K562 (cell line): ENCODE measurements around the gene ADAMTSL3. TPM values are rescaled to one million over a fixed set of nuclear protein-coding genes. Genes with fewer than 3 reads are reported as not detected.

Experiments
- ATAC-seq: fragments of 200-7000 bp; cut with Tn5 transposase; 3 replicates; pipeline ENCODE4 v1.9.1; 2020; ENCODE audit warnings: moderate library complexity
- BruUV-seq: library from RNA; stranded (reverse); fragments of 400-500 nt; replicated peaks from 2 replicates; lab custom pipeline; 2021; lab: Mats Ljungman, UMichigan
- CTCF ChIA-PET: fragments of 300-600 bp; formaldehyde crosslinking; extraction: SDS; loops from one replicate; lab custom pipeline; 2021; ENCODE audit warnings: low intra/inter-chr PET ratio; lab: Yijun Ruan, JAX
- POLR2A ChIA-PET: fragments of 300-600, 350-650 bp; sonication (Branson Sonifier 250); formaldehyde crosslinking; extraction: SDS; loops from one replicate; lab custom pipeline; 2021; ENCODE audit warnings: antibody characterized with exemption, inconsistent platforms; lab: Yijun Ruan, JAX
- DNase-seq, 4 experiments: peaks; one replicate each; pipeline versions ENCODE4 v3.0.0 to v3.0.0-alpha.2; 2011 to 2018; ENCODE audit warnings: low spot score in 3 of 4, mixed read lengths in 3 of 4; ENCODE audit errors: extremely low read depth in 1 of 4
- FAIRE-seq: peaks from 2 replicates; lab custom pipeline; 2011; peaks lifted over from hg19 to GRCh38; lab: Jason Lieb, UNC
- H2AFZ ChIP-seq: 2 replicates; pipeline ENCODE4 v1.6.0; 2011; ENCODE audit warnings: low read depth, low read length, control low read depth, inconsistent platforms
- H3K27ac ChIP-seq: fragments of 200-600 bp; 3 replicates; pipeline ENCODE4 v1.8.0; 2011; ENCODE audit warnings: low read depth, mild to moderate bottlenecking, control low read depth, inconsistent platforms, low read length, moderate library complexity, mixed read lengths; ENCODE audit errors: extremely low read depth
- H3K27me3 ChIP-seq, 2 experiments: fragments of 300-600 bp in 1 of 2; 2 replicates in 1 of 2; 3 replicates in 1 of 2; pipeline versions ENCODE4 v1.6.0 to v1.8.0; 2011; ENCODE audit warnings: inconsistent platforms in 2 of 2, low read length in 2 of 2, mild to moderate bottlenecking in 1 of 2, mixed read lengths in 1 of 2, moderate library complexity in 1 of 2; ENCODE audit not compliant: control insufficient read depth in 2 of 2, insufficient read depth in 2 of 2
- H3K36me3 ChIP-seq: fragments of 300-600 bp; 3 replicates; pipeline ENCODE4 v1.8.0; 2011; ENCODE audit warnings: mild to moderate bottlenecking, low read length, inconsistent platforms; ENCODE audit not compliant: control insufficient read depth, insufficient read depth
- H3K4me1 ChIP-seq, 2 experiments: fragments of 200-600 bp in 1 of 2; replicated peaks in 1 of 2; 2 replicates in 1 of 2; 3 replicates in 1 of 2; pipeline versions ENCODE4 v1.5.1 to v1.8.0; 2011; ENCODE audit warnings: inconsistent platforms in 2 of 2, low read length in 2 of 2, mild to moderate bottlenecking in 1 of 2, mixed read lengths in 1 of 2, moderate library complexity in 1 of 2; ENCODE audit not compliant: control insufficient read depth in 2 of 2, insufficient read depth in 2 of 2
- H3K4me2 ChIP-seq: 2 replicates; pipeline ENCODE4 v1.6.1; 2011; ENCODE audit warnings: low read length, control low read depth, inconsistent platforms, mixed read lengths; ENCODE audit not compliant: insufficient read depth
- H3K4me3 ChIP-seq: fragments of 200-600 bp; sonication (generic), shearing (Covaris generic); 2 replicates; pipeline ENCODE4 v1.5.1; 2016; ENCODE audit warnings: control low read depth, inconsistent platforms
- H3K79me2 ChIP-seq: fragments of 200-600 bp; 3 replicates; pipeline ENCODE4 v1.8.0; 2011; ENCODE audit warnings: low read length, inconsistent platforms; ENCODE audit not compliant: control insufficient read depth, insufficient read depth
- H3K9ac ChIP-seq, 2 experiments: 2 replicates each; pipeline versions ENCODE4 v1.6.0 to v1.6.1; 2011; ENCODE audit warnings: low read depth in 2 of 2, low read length in 2 of 2, control low read depth in 1 of 2, inconsistent platforms in 1 of 2, mild to moderate bottlenecking in 1 of 2, mixed read lengths in 1 of 2; ENCODE audit not compliant: insufficient read depth in 1 of 2
- H3K9me1 ChIP-seq: one replicate; pipeline ENCODE4 v1.6.0; 2011; ENCODE audit warnings: inconsistent platforms, mild to moderate bottlenecking, low read length, moderate library complexity; ENCODE audit not compliant: control insufficient read depth, insufficient read depth
- H3K9me3 ChIP-seq: replicated peaks from 2 replicates; pipeline ENCODE4 v1.5.1; 2011; ENCODE audit warnings: low read depth, low read length, inconsistent platforms; ENCODE audit not compliant: control insufficient read depth, insufficient read depth
- H4K20me1 ChIP-seq: replicated peaks from 2 replicates; pipeline ENCODE4 v1.6.1; 2011; ENCODE audit warnings: low read length, inconsistent platforms, mixed read lengths; ENCODE audit not compliant: control insufficient read depth, insufficient read depth
- GATAD2A ChIP-seq: fragments of 450-650 bp; IDR thresholded peaks from 2 replicates; pipeline ENCODE4 v1.6.1; 2017
- HNRNPUL1 ChIP-seq: fragments of 200-400 bp; formaldehyde crosslinking; IDR thresholded peaks from 2 replicates; pipeline ENCODE4 v1.6.1; 2017; ENCODE audit warnings: low read length
- ZNF224 ChIP-seq: sonication (generic); formaldehyde crosslinking; IDR thresholded peaks from 2 replicates; pipeline ENCODE4 v1.8.0; 2022; ENCODE audit warnings: mild to moderate bottlenecking, missing genetic modification reagents
- ZNF274 ChIP-seq: IDR thresholded peaks from 2 replicates; pipeline ENCODE4 v1.6.1; 2011; ENCODE audit warnings: low read depth, mild to moderate bottlenecking, low read length, moderate library complexity, borderline replicate concordance
- WGBS: fragments of 100-300 bp; shearing (Covaris generic); methylation state at CpG from one replicate; pipeline ENCODE4 v1.1.6; 2016; ENCODE audit warnings: low coverage, mixed read lengths; ENCODE audit not compliant: insufficient coverage; ENCODE audit errors: missing lambda C conversion rate; 5-methylcytosine and 5-hydroxymethylcytosine counted together
- in situ Hi-C: fragments of 300-500 bp; cut with MboI; formaldehyde crosslinking; loops from 4 replicates; pipeline ENCODE4 v1.15.0; 2018; ENCODE audit warnings: inconsistent platforms, mixed read lengths
- intact Hi-C: fragments of 100-400 bp; cut with micrococcal nuclease; formaldehyde crosslinking; loops from 2 replicates; pipeline ENCODE4 v1.14.2; 2022
- polyA plus RNA-seq, 8 experiments: library from polyadenylated mRNA; depleted of rRNA in 4 of 8; stranded (reverse) in 5 of 8; unstranded in 3 of 8; fragments of >200 nt; fragmentation: Nextera tagmentation in 2 of 8; fragmentation: Illumina TruSeq in 1 of 8; extraction: Ambion mirVana in 2 of 8; extraction: Trizol in 1 of 8; gene quantifications; 2 replicates each; pipeline versions ENCODE4 v1.2.1 to v1.2.3, GENCODE V29; 2011 to 2014; ENCODE audit warnings: inconsistent platforms in 1 of 8, missing spikeins in 1 of 8
- total RNA-seq, 7 experiments: library from RNA; depleted of rRNA in 6 of 7; stranded (reverse); fragments of >200 nt in 6 of 7; fragmentation: Illumina TruSeq in 2 of 7; extraction: Trizol in 2 of 7; gene quantifications; 2 replicates each; pipeline versions ENCODE4 v1.2.1 to v1.2.3, GENCODE V29; 2011 to 2021; ENCODE audit warnings: low replicate concordance in 1 of 7
- TF ChIP-seq, protein P1 (sequence below): IDR thresholded peaks from 2 replicates; pipeline ENCODE4 v1.6.1; 2011; ENCODE audit warnings: borderline replicate concordance, low read depth, mild to moderate bottlenecking, moderate library complexity, low read length; ENCODE audit not compliant: insufficient read depth, poor library complexity, severe bottlenecking

The ADAMTSL3 gene
- total and polyA plus RNA-seq, 9 of the 15 experiments (the other 6 are each of a cell fraction or from before 2014, with no cell fraction given) = 0.01 to 0.18 (median 0.07) TPM; not detected in 3

DNA sequence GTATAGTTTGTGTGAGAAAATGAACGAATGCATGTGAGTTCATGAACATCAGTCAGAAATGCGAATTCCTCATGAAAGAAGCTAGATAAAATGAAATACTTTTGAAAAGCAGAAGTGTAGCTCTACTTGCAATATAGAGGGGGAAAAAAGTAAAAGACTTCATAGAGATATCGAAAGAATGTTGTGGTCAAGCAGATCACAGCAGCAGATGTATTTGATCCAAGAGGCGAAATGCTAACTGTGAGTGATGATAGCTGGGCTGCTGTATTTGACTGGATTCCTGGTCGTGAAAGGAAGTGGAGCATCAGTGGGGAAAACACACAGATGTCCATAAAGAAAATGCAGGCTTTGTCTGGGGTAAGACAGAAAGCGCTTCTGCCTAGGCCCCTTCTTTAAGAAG is 112.4 kb downstream of the ADAMTSL3 start:
- H3K27ac ChIP-seq = no peak overlapping the region
- POLR2A ChIA-PET = no interaction called here
- FAIRE-seq = no peak
- TF ChIP-seq, protein P1, sequence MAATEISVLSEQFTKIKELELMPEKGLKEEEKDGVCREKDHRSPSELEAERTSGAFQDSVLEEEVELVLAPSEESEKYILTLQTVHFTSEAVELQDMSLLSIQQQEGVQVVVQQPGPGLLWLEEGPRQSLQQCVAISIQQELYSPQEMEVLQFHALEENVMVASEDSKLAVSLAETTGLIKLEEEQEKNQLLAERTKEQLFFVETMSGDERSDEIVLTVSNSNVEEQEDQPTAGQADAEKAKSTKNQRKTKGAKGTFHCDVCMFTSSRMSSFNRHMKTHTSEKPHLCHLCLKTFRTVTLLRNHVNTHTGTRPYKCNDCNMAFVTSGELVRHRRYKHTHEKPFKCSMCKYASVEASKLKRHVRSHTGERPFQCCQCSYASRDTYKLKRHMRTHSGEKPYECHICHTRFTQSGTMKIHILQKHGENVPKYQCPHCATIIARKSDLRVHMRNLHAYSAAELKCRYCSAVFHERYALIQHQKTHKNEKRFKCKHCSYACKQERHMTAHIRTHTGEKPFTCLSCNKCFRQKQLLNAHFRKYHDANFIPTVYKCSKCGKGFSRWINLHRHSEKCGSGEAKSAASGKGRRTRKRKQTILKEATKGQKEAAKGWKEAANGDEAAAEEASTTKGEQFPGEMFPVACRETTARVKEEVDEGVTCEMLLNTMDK = no peak
- TF ChIP-seq ZNF274 (no peak), GATAD2A (no peak), HNRNPUL1 (no peak), ZNF224 (CRISPR knock-in tag) (no peak)
- TF ChIP-seq, all 486 proteins: peak for 0
- Histone ChIP-seq H3K4me2 (no peak overlapping the region), H3K79me2 (no peaks in the 10 kb centered on the region), H2AFZ (no peak overlapping the region), H3K36me3 (no peaks in the 10 kb centered on the region), H3K9ac (no peak overlapping the region), H3K9me3 (no peaks in the 10 kb centered on the region), H4K20me1 (no peaks in the 10 kb centered on the region), H3K27me3 (peaks cover under 1 to 4% of the 10 kb centered on the region in 2 experiments; a peak in 2 of 5 replicates), H3K4me1 (no peaks in the 10 kb centered on the region), H3K4me3 (no peak overlapping the region), H3K9me1 (no peaks in the 10 kb centered on the region)
- no peak for ATAC-seq
- CTCF ChIA-PET = no interaction called here
- intact Hi-C loops = no loop called here
- DNase-seq = no peak
- in situ Hi-C loops = no loop called here
- 4% methylated on average over 6 of the region's 6 CpGs for WGBS
- no TSS peak for BruUV-seq
